Vagina (tissue), 2 donors: ENCODE data around the gene GART. TPM values are rescaled to one million over a fixed set of nuclear protein-coding genes. Genes with fewer than 3 reads are reported as not detected.

ENCODE experiments used
- DNase-seq, 2 donors: peaks; one replicate each; pipeline ENCODE4 v3.0.0-alpha.2; 2017; ENCODE audit errors: extremely low spot score in 2 of 2
- H3K27ac ChIP-seq: fragments of 200-600 bp; sonication (generic); one replicate; pipeline ENCODE4 v1.5.1; 2019
- H3K27me3 ChIP-seq: fragments of 200-600 bp; sonication (generic); one replicate; pipeline ENCODE4 v1.5.1; 2019
- H3K36me3 ChIP-seq, 2 donors: fragments of 200-600 bp; sonication (generic); one replicate each; pipeline ENCODE4 v1.5.1; 2017 to 2019
- H3K4me1 ChIP-seq: fragments of 200-600 bp; sonication (generic); one replicate; pipeline ENCODE4 v1.5.1; 2019
- H3K4me3 ChIP-seq, 2 donors: fragments of 200-600 bp; sonication (generic); 1 replicate in 1 of 2; 2 replicates in 1 of 2; pipeline ENCODE4 v1.5.1; 2016 to 2019
- H3K9me3 ChIP-seq: fragments of 200-600 bp; sonication (generic); one replicate; pipeline ENCODE4 v1.5.1; 2019
- CTCF ChIP-seq, 3 experiments: fragments of 450-650 bp in 2 of 3; fragments of 200-600 bp in 1 of 3; sonication (generic) in 1 of 3; IDR thresholded peaks; one replicate each; pipeline ENCODE4 v1.5.1; 2017 to 2019; ENCODE audit warnings: antibody characterized with exemption in 3 of 3, mild to moderate bottlenecking in 2 of 3, moderate library complexity in 2 of 3
- POLR2A ChIP-seq, 2 donors: fragments of 450-650 bp; IDR thresholded peaks; one replicate each; pipeline ENCODE4 v1.6.1; 2017; ENCODE audit warnings: antibody characterized with exemption in 2 of 2, mild to moderate bottlenecking in 2 of 2, moderate library complexity in 2 of 2
- POLR2AphosphoS5 ChIP-seq, 2 donors: sonication (generic); formaldehyde crosslinking; IDR thresholded peaks; one replicate each; pipeline ENCODE4 v1.9.0; 2017; ENCODE audit warnings: antibody characterized with exemption in 2 of 2, mild to moderate bottlenecking in 2 of 2, low read depth in 1 of 2; ENCODE audit not compliant: insufficient read depth in 1 of 2
- intact Hi-C: fragments of 100-400 bp; cut with DNase I; formaldehyde crosslinking; loops from one replicate; pipeline ENCODE4 v1.15.1; 2023
- total RNA-seq: library from RNA; depleted of rRNA; stranded (reverse); fragments of >200 nt; gene quantifications from one replicate; pipeline ENCODE4 v1.2.3, GENCODE V29; 2016

The GART gene
- total RNA-seq, 1 donor from 2014 or later = 47.6 TPM

GRCh38 chr21:33569991-33570390 is 28.1 kb upstream of the GART start:
- Histone ChIP-seq H3K27me3 (no peaks in the 10 kb centered on the region), H3K4me1 (no peaks in the 10 kb centered on the region), H3K27ac (no peak overlapping the region), H3K9me3 (no peaks in the 10 kb centered on the region), H3K36me3 (peaks cover 0 to 53% of the 10 kb centered on the region in 2 donors), H3K4me3 (no peak overlapping the region)
- DNase-seq = no peak
- TF ChIP-seq POLR2A (IDR thresholded peaks at IDR 0.05) (no peak), CTCF (IDR thresholded peaks at IDR 0.05) (no peak)
- intact Hi-C loops = no loop called here

GRCh38 chr21:33568448-33568847 is 26.5 kb upstream of the GART start:
- intact Hi-C loops = no loop called here
- Histone ChIP-seq H3K9me3 (no peaks in the 10 kb centered on the region), H3K4me3 (no peak overlapping the region), H3K4me1 (no peaks in the 10 kb centered on the region), H3K27me3 (no peaks in the 10 kb centered on the region), H3K36me3 (peaks cover 0 to 46% of the 10 kb centered on the region in 2 donors), H3K27ac (no peak overlapping the region)
- no peak for TF ChIP-seq POLR2AphosphoS5 (IDR thresholded peaks at IDR 0.05; ENCODE audit: insufficient read depth in 1 of 2, low read depth in 1 of 2)
- no peak for TF ChIP-seq POLR2A (IDR thresholded peaks at IDR 0.05)
- TF ChIP-seq CTCF (IDR thresholded peaks at IDR 0.05) = no peak
- no peak for DNase-seq

GRCh38 chr21:33567914-33568313 is 26.0 kb upstream of the GART start:
- Histone ChIP-seq H3K27me3 (no peaks in the 10 kb centered on the region), H3K36me3 (peaks cover 0 to 46% of the 10 kb centered on the region in 2 donors), H3K4me3 (no peak overlapping the region), H3K4me1 (no peaks in the 10 kb centered on the region), H3K27ac (no peak overlapping the region), H3K9me3 (no peaks in the 10 kb centered on the region)
- TF ChIP-seq CTCF (IDR thresholded peaks at IDR 0.05) = no peak
- no peak for DNase-seq
- intact Hi-C loops = no loop called here

- no peaks in the 10 kb centered on the region for H3K27me3 ChIP-seq
- no peaks in the 10 kb centered on the region for H3K9me3 ChIP-seq
- DNase-seq = no peak
- H3K27ac ChIP-seq = no peak overlapping the region
- peaks cover 0 to 45% of the 10 kb centered on the region in 2 donors for H3K36me3 ChIP-seq
- TF ChIP-seq CTCF (IDR thresholded peaks at IDR 0.05) = no peak
- TF ChIP-seq POLR2AphosphoS5 (IDR thresholded peaks at IDR 0.05; ENCODE audit: insufficient read depth in 1 of 2, low read depth in 1 of 2) = no peak
- no peak for TF ChIP-seq POLR2A (IDR thresholded peaks at IDR 0.05)
- H3K4me3 ChIP-seq = no peak overlapping the region
- no peaks in the 10 kb centered on the region for H3K4me1 ChIP-seq
- intact Hi-C loops = no loop called here
Measured at GRCh38 chr21:33566514-33566913, 24.6 kb upstream of the GART start.

GRCh38 chr21:33562389-33562788 is 20.5 kb upstream of the GART start:
- Histone ChIP-seq H3K4me1 (peaks cover 11% of the 10 kb centered on the region), H3K36me3 (peaks cover 0 to 62% of the 10 kb centered on the region in 2 donors), H3K27me3 (no peaks in the 10 kb centered on the region), H3K27ac (no peak overlapping the region), H3K9me3 (no peaks in the 10 kb centered on the region), H3K4me3 (no peak overlapping the region)
- intact Hi-C loops = no loop called here
- no peak for TF ChIP-seq CTCF (IDR thresholded peaks at IDR 0.05)
- DNase-seq = no peak
